Measurements from ENCODE around the gene RPAP2.

RPAP2 gene

DNA sequence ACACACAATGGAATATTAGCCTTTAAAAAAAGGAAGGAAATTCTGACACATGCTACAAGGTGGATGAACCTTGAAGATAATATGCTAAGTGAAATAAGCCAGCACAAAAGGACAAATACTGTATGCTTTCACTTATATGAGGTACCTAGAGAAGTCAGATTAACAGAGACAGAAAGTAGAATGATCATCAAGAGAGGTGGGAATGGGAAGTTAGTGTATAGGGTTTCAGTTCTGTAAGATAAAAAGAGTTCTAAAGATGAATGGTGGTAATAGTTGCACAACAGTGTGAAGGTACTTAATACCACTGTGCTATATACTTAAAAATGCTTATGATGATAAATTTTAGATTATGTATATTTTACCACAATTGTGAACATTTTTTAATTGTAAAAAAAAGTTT, 7.2 kb downstream of the RPAP2 start:
- H3K4me3 ChIP-seq (ENCODE audit: low read depth, low read length): no peak overlapping the region
- no peak for DNase-seq (ENCODE audit: low read depth)
- in situ Hi-C loops (cut with HindIII; ENCODE audit: low sequenced_read_pairs): loop anchor here (25.0 kb wide), 1 partner anchor 281 kb away; no protein-coding TSS in a partner anchor
- no peak for TF ChIP-seq CTCF (IDR thresholded peaks at IDR 0.05; ENCODE audit: low read depth, low read length, missing control alignments)

DNA sequence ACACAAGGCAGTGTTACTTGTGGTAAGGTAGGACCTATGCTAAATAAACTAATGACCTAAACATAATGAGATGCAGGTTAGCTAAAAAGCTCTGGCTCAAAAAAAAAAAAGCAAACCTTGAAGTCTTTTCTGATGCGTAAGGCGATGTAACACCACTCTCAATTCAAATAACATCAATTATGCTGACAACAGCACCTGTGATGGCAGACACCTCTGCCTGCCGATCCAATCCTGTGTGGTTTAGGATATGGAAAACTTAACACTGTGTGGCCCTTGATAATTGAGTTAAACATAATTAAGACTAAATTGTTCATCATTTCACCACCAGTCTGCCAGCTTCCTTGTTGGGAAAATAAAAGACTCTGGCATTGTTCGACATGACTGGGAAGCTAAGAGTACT, 9.1 kb downstream of the RPAP2 start:
- in situ Hi-C loops (cut with HindIII; ENCODE audit: low sequenced_read_pairs): loop anchor here (25.0 kb wide), 1 partner anchor 279 kb away; no protein-coding TSS in a partner anchor
- no peak overlapping the region for H3K4me3 ChIP-seq (ENCODE audit: low read depth, low read length)
- no peak for TF ChIP-seq CTCF (IDR thresholded peaks at IDR 0.05; ENCODE audit: low read depth, low read length, missing control alignments)
- DNase-seq (ENCODE audit: low read depth): no peak

GRCh38 chr1:92310185-92310597, 11.3 kb downstream of the RPAP2 start:
- DNase-seq (ENCODE audit: low read depth): peak; percentile 9
- in situ Hi-C loops (cut with HindIII; ENCODE audit: low sequenced_read_pairs): loop anchor here (25.0 kb wide), 1 partner anchor 277 kb away; no protein-coding TSS in a partner anchor
- peak; percentile 31 for TF ChIP-seq CTCF (IDR thresholded peaks at IDR 0.05; ENCODE audit: low read depth, low read length, missing control alignments)
- H3K4me3 ChIP-seq (ENCODE audit: low read depth, low read length): no peak overlapping the region

- no peak for TF ChIP-seq CTCF (IDR thresholded peaks at IDR 0.05; ENCODE audit: low read depth, low read length, missing control alignments)
- in situ Hi-C loops (cut with HindIII; ENCODE audit: low sequenced_read_pairs): loop anchor here (25.0 kb wide), 1 partner anchor 273 kb away; no protein-coding TSS in a partner anchor
- no peak overlapping the region for H3K4me3 ChIP-seq (ENCODE audit: low read depth, low read length)
- DNase-seq (ENCODE audit: low read depth): no peak
Observed at GRCh38 chr1:92314024-92314423, 15.2 kb downstream of the RPAP2 start.

DNA sequence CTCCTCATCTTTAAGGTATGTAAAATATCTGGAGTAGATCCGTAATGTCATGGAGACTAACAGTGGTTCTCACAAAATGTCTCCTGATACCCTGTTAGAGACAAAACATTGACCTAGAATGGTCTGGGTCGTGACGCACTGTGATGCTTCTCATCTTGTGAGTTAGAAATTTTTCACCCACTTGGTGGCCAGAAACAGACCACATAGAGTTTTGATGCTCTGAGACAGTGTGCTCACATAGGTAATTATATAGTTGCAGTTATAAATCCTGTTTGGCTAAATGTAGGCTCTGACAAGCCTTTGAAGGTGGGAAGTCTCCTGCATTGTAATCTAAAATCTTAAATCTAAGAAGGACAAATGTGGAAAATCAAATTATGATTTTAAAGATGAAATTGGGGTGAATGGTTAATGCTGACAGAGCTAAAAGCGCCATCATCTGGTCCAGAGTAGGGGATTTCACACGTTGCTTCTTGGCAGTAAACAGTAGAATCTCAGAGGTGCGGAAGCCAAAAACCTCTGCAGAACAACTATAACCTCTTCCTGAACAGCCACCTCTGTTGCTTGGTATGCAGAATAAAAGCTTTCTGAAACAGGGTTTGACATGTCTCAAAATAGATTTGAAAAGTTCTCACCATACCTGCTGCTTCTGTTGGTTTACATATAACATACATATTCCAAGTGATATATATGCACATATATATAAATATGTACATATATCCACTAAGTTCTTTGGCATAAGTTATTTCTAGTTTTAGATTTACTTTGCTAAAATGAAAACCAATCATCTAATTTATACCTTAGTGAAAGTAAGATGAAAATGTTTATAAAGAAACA, 17.1 kb downstream of the RPAP2 start:
- in situ Hi-C loops (cut with HindIII; ENCODE audit: low sequenced_read_pairs): loop anchor here (25.0 kb wide), 1 partner anchor 271 kb away; no protein-coding TSS in a partner anchor
- DNase-seq (ENCODE audit: low read depth): no peak
- H3K4me3 ChIP-seq (ENCODE audit: low read depth, low read length): no peak overlapping the region
- no peak for TF ChIP-seq CTCF (IDR thresholded peaks at IDR 0.05; ENCODE audit: low read depth, low read length, missing control alignments)

- H3K4me3 ChIP-seq (ENCODE audit: low read depth, low read length): no peak overlapping the region
- no peak for TF ChIP-seq CTCF (IDR thresholded peaks at IDR 0.05; ENCODE audit: low read depth, low read length, missing control alignments)
- no peak for DNase-seq (ENCODE audit: low read depth)
- in situ Hi-C loops (cut with HindIII; ENCODE audit: low sequenced_read_pairs): loop anchor here (25.0 kb wide), 1 partner anchor 269 kb away; no protein-coding TSS in a partner anchor
Observed at GRCh38 chr1:92317836-92318493, 19.1 kb downstream of the RPAP2 start.
